ENCODE measurements around the gene SS18L1. TPM values are rescaled to one million over a fixed set of nuclear protein-coding genes. Genes with fewer than 3 reads are reported as not detected.

SS18L1 gene
- total RNA-seq, 1 donor from 2014 or later = 17.1 TPM

- no peak for DNase-seq (ENCODE audit: extremely low read depth, low read depth, low spot score)
Observed at GRCh38 chr20:62222972-62223371, 79.4 kb downstream of the SS18L1 start.

DNA sequence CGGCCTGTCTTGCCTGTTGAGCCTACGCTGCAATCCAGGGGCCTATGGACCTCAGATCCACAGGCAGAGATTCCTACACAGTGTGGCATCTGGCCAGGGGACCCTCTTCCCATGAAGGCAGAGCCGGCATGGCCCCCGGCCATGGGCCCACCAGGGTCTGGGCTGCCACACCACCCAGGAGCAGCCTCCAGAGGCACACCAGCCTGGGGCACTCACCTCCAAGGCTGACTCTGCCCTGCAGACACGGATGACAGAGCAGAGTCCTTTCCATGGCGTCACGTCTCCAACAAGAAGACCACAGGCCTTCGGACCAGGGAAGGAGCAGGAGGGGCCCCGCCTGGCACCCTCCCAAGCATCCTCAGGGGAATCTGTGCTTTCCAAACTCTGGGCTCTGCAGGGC is 80.0 kb downstream of the SS18L1 start:
- DNase-seq (ENCODE audit: extremely low read depth, low read depth, low spot score) = no peak

DNA sequence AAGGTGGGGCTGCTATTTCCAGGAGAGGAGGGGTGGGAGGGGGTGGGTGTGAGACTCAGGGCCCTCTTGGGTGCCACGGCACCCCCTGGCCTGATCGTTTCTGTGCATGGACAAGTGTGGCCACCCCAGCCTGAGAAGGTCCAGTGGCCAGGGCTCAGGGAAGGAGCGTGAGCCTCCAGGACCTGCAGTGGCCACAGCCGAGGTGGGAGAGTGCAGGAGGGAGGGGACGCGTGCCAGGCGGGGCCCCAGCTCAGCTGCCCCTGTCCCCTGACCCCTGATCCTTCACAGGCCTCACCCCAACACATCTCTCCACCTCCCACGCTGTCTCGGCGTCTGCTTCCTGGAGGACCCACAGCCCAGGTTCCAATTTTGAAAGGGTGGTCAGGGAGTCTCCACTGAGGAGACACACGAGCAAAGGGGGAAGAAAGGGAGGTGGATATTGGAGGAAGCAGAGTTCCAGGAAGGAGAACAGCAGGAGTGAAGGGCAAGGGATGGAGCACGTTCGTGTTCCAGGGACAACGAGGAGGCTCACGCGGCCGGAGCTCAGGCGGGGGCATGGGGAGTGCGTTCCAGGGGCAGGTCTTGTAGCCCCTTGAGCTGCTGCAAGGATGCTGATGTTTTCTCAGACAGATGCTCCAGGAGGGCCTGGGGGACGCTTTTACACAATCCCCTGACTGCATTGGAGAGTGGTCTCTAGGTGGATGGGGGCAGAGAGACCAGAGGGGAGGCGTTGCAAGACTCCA is 80.7 kb downstream of the SS18L1 start:
- no peak for DNase-seq (ENCODE audit: extremely low read depth, low read depth, low spot score)

DNA sequence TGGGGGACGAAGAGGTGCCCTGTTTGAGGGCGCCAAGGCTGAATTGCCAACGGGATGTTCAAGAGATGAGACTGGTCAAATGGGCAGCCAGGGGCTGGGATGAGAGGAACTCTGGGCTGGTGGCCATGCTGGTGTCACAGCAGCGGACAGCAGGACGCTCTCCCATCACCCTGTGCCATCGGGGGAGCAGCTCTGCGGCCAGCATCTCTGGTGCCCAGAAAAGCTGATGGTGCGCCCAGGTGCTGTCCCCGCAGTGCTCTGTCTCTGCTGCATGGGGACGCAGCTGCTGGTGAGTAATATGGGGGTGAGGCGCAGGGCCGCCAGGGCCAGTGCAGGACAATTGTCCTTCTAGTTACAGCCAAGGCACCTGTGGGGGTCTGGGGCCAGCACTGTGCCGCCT is 81.5 kb downstream of the SS18L1 start:
- no peak for DNase-seq (ENCODE audit: extremely low read depth, low read depth, low spot score)

DNA sequence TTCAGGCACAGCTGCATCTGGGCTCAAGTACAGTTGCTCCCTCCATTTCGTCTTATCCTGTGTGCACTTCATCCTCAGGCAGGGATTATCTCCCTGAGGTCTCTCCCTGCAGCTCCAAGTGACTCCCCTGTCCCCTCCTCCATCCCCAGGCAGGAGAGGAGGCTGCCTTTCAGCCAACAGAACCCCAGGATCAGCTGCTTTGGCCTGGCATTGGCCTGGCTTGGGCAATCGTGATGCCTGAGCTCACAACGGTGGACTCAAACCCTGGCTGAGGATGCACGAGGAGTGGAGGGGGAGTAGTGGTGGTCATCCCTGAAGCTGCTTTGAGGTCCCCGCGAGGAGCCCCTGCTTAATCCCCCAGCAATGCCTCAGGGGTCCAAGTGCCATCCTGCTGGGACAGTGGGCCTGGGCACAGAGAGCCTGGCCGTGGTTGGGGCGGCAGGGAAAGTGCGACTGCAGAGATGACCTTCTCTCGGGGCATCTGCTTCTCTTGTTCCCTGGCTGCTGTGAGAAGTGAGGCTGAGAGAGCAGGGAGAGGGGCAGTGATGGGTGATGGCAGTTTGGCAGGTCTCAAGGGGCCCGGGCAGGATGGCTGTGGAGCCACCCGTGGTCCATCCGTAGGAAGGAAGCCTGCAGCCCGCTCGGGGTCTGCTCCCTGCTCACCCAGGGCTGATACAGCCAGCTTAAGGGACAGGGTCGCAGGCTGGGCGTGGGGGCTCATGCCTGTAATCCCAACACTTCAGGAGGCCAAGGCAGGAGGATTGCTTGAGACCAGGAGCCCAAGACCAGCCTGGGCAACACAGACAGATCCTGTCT is 82.5 kb downstream of the SS18L1 start:
- DNase-seq (ENCODE audit: extremely low read depth, low read depth, low spot score) = no peak

GRCh38 chr20:62226707-62227590 is 83.4 kb downstream of the SS18L1 start:
- no peak for DNase-seq (ENCODE audit: extremely low read depth, low read depth, low spot score)

GRCh38 chr20:62227591-62227976 is 84.0 kb downstream of the SS18L1 start:
- DNase-seq (ENCODE audit: extremely low read depth, low read depth, low spot score) = no peak

DNA sequence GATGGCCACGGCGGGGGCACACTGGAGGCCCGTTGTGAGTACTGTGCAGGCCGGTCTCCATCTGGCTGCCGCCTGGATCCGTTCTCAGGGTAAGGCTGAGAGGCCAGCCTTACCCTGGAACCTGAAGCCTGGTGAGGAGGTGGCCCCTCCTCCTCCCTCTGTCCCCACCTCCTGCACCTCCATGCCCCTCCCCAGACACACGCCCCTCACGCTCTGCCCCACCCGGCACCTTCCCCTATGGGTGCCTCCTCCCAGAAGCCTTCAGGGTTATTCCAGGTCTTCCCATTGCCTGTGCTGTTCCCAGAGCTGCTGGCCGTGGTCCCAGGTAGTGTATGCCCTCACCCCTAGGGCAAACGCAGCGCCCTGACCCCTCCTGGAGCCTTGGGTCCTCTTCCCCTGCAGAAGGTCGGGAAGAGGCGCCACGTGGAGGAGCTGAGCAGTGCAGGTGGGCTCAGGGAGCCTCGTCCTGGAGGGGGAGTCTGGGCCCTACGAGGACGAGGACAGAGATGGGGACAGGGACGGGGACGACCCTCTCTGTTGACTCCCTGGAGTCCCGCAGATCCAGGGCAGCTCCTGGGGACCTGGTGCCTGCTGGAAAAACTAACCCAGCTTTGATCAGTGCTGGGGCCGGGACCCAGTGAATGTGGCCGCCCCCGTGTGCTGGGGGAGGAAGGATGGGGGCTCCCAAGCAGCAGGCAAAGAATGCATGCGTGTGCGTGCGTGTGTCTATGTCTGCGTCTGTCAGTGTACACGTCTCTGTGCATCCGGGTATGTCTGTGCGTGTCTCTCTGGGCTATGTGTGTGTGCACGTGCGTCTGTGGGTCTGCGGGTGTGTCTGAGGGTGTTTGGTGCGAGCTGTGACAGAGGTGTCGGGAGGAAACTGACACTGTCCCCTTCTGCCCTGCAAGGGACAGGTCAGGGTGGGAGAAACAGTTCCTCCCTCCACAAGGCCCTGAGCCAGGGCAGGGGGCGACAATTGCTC is 84.7 kb downstream of the SS18L1 start:
- DNase-seq (ENCODE audit: extremely low read depth, low read depth, low spot score) = no peak

GRCh38 chr20:62228982-62229545 is 85.5 kb downstream of the SS18L1 start:
- no peak for DNase-seq (ENCODE audit: extremely low read depth, low read depth, low spot score)

DNA sequence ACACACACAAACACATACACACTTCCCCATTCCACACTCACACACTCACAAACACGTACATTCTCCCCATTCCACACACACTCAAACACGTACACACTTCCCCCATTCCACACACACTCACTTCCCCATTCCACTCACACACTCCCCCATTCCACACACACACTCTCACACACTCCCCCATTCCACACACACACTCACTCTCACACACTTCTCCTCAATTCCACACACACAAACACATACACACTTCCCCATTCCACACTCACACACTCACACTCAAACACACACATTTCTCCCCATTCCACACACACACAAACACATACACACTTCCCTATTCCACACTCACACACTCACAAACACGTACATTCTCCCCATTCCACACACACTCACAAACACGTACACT is 86.1 kb downstream of the SS18L1 start:
- DNase-seq (ENCODE audit: extremely low read depth, low read depth, low spot score) = no peak

GRCh38 chr20:62230276-62230675 is 86.7 kb downstream of the SS18L1 start:
- no peak for DNase-seq (ENCODE audit: extremely low read depth, low read depth, low spot score)

- no peak for DNase-seq (ENCODE audit: extremely low read depth, low read depth, low spot score)
Observed at GRCh38 chr20:62230696-62231095, 87.1 kb downstream of the SS18L1 start.

DNA sequence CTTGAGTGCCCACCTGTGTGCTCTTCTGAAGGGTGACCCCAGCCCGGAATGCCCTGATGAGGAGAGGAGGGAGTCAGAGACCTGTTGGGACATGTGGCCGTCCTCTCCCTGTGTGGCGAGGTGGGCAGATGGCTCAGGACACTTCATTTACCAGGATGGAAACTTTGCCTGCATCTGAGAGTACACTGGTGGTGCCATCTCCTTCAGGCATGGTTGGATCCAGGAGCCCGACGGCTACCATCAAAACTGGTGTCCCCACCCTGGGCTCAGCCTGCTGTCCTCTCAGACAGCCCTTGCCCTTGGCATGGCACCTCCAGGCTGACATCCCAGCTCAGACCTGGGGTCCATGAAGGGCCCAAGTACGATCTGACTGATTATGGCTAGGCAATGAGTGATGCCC is 87.7 kb downstream of the SS18L1 start:
- DNase-seq (ENCODE audit: extremely low read depth, low read depth, low spot score) = no peak

Other genes with a start within 250 kb of the SS18L1 start
- gene TAF4, start 77.9 kb upstream of the SS18L1 start, total RNA-seq = 13.3 and 21.2 TPM in 2 replicates
- 23.1 and 25.0 TPM in 2 replicates for gene LSM14B, start 21.3 kb upstream of the SS18L1 start, total RNA-seq
- gene PSMA7, start 375 bp upstream of the SS18L1 start, total RNA-seq = 422 and 425 TPM in 2 replicates
- gene MTG2, start 39.3 kb downstream of the SS18L1 start, total RNA-seq = 17.8 and 26.4 TPM in 2 replicates
- gene HRH3, start 76.5 kb downstream of the SS18L1 start, total RNA-seq = not detected in 2 replicates
- 19.9 and 25.8 TPM in 2 replicates for gene OSBPL2, start 94.8 kb downstream of the SS18L1 start, total RNA-seq
- 197 and 227 TPM in 2 replicates for gene ADRM1, start 159.2 kb downstream of the SS18L1 start, total RNA-seq
- gene LAMA5, start 223.5 kb downstream of the SS18L1 start, total RNA-seq = 283 and 453 TPM in 2 replicates
- 1,159 and 2,475 TPM in 2 replicates for gene RPS21, start 243.3 kb downstream of the SS18L1 start, total RNA-seq

Data from glomerular endothelial cell (primary cell).